ENCODE measurements around the gene ARMH3. TPM values are rescaled to one million over a fixed set of nuclear protein-coding genes. Genes with fewer than 3 reads are reported as not detected.
A peak's percentile ranks its signal among the peaks of the same experiment; 100 is the strongest.

The ARMH3 gene
- total and polyA plus RNA-seq, 10 of the 15 experiments (the other 5 are each of a cell fraction or from before 2014, with no cell fraction given): 13.0 to 33.0 (median 16.4) TPM

DNA sequence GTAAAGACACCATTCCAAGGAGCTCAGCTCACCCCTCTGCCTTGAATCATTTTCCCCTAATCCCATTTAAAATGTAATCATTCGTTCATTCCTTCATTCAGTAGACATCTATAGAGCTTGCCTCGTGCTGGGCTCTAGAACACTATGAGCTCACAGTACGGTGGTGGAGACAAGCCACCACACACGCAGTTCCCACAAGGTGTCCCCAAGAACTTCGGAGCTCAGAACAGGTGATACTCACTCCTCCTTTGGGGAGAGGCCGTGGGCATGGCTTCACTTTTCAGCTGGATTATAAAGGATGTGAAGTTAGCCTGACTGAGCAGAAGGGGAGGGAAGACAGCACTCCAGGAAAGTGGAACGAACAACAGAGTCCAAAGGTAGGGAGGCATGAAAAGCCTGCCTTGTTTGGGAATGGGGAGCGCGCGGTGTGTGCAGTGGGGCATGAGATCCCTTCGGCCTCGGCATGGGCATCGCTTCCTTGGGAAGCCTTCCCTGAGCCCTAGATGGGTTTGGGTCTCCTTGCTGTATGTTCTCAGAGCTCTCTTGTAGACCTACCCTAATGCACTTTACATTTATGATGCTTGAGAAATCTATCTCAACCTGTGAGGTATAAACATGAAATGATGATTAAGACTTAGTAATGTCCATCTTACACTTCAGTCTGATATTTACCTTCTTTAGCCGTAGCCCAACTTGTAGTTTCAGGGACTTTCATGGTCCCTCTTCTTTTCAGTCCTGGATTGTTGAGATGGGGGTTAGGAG, 236.9 kb downstream of the ARMH3 start (continued):
- TF ChIP-seq DPF2 (IDR thresholded peaks at IDR 0.05) (no peak), LARP7 (IDR thresholded peaks at IDR 0.05) (0 out of 2 replicates have a peak, but pooled peaks have one; percentile 23), IKZF1 (conservative IDR thresholded peaks at IDR 0.05) (no peak; the same call in 1 of the 2 replicates), CBX5 (IDR thresholded peaks at IDR 0.05; ENCODE audit: low read depth) (no peak)
- TF ChIP-seq, protein P1, sequence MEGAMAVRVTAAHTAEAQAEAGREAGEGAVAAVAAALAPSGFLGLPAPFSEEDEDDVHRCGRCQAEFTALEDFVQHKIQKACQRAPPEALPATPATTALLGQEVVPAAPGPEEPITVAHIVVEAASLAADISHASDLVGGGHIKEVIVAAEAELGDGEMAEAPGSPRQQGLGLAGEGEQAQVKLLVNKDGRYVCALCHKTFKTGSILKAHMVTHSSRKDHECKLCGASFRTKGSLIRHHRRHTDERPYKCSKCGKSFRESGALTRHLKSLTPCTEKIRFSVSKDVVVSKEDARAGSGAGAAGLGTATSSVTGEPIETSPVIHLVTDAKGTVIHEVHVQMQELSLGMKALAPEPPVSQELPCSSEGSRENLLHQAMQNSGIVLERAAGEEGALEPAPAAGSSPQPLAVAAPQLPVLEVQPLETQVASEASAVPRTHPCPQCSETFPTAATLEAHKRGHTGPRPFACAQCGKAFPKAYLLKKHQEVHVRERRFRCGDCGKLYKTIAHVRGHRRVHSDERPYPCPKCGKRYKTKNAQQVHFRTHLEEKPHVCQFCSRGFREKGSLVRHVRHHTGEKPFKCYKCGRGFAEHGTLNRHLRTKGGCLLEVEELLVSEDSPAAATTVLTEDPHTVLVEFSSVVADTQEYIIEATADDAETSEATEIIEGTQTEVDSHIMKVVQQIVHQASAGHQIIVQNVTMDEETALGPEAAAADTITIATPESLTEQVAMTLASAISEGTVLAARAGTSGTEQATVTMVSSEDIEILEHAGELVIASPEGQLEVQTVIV (IDR thresholded peaks at IDR 0.05; ENCODE audit: borderline replicate concordance, partially characterized antibody): no peak
- TF ChIP-seq, protein P2, sequence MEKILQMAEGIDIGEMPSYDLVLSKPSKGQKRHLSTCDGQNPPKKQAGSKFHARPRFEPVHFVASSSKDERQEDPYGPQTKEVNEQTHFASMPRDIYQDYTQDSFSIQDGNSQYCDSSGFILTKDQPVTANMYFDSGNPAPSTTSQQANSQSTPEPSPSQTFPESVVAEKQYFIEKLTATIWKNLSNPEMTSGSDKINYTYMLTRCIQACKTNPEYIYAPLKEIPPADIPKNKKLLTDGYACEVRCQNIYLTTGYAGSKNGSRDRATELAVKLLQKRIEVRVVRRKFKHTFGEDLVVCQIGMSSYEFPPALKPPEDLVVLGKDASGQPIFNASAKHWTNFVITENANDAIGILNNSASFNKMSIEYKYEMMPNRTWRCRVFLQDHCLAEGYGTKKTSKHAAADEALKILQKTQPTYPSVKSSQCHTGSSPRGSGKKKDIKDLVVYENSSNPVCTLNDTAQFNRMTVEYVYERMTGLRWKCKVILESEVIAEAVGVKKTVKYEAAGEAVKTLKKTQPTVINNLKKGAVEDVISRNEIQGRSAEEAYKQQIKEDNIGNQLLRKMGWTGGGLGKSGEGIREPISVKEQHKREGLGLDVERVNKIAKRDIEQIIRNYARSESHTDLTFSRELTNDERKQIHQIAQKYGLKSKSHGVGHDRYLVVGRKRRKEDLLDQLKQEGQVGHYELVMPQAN (conservative IDR thresholded peaks at IDR 0.05): 0 out of 2 replicates have a peak, but pooled peaks have one; percentile 17
